GM18498 (cell line): ENCODE results near the gene OTOGL.
"Not testable (repeated sequence)": the region's sequence is repeated elsewhere in the genome, so short reads cannot be mapped to it uniquely, and the experiment has no call there.

Source experiments
- ATAC-seq: cut with Tn5 transposase; IDR thresholded peaks from one replicate; pipeline ENCODE4 v1.9.1; 2021; ENCODE audit warnings: mild to moderate bottlenecking, moderate library complexity; ENCODE audit not compliant: unreplicated experiment

Gene OTOGL

DNA sequence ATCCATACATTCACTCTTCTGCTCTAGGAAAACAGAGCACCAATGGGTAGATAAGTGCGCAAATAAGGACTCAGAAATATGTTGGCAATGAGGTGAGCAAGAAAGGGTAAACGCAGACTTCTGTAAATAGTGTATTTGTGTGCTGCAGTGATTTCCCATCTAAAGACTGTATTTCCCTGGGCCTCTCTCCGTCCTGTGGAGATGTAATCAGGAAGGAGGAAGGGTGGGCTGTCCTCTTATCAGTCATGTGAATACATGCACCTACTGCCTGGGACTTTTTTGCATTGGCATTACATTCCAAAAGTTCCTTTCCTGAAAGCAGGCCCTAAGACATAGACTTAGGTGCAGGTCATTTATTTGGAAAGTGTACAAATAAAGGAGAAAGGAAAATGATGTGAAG lies 114.5 kb downstream of the OTOGL start:
- no peak for ATAC-seq

DNA sequence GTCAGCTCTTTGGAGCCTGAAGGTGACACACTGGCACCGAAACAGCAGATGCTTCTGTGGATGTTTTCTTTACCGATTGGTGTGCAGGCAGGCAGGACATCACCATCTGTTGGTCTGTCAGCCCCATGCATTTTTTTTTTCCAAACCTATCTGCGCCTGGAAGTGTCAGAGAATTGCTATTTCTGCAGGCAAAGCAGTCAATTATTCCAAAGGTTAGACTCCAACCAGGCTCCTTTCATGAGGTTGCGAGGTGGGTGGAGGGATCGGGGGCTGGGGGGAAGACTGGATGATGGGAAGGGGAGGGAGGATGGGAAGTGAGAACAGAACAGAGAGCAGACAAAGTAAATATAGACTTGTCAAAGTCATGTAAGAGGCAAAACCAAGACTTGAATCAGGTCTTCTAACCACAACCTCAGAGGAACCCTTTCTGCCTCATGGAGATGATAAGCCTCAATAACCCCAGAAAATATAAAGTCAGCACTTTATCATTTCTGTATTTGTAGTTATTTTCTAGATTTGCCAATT lies 117.7 kb downstream of the OTOGL start:
- peak; percentile 81 for ATAC-seq

DNA sequence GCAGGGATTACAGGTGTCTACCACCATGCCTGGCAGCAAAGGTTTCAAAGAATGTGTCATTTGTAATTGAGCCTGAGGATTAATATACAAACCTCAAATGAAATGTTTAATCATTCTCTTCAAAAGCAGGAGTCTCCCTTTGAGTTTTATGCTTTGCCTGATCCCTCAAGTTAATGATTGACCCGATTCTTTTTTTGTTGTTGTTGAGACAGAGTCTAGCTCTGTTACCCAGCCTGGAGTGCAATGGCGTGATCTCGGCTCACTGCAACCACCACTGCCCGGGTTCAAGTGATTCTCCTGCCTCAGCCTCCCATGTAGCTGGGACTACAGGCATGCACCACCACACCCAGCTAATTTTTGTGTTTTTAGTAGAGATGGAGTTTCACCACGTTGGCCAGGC lies 119.6 kb downstream of the OTOGL start:
- not testable (repeated sequence) for ATAC-seq

DNA sequence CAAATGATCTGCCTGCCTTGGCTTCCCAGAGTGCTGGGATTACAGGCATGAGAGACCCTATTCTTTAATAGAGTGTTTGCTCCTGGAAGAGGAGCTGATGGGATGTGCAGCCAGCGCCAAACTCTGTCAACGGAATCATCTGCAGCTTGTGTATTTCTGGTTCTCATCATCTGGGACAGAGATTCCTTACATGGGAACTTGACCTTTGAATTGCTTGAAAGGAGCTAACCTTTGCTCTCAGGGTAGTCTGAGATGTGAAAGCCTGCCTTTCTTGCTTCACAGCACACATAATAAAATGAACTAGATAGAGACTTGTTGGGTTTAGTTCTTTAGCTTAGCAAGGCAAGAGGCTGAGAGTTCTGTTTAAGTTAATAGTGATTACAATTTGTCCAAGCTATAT lies 120.0 kb downstream of the OTOGL start:
- ATAC-seq, result no peak

DNA sequence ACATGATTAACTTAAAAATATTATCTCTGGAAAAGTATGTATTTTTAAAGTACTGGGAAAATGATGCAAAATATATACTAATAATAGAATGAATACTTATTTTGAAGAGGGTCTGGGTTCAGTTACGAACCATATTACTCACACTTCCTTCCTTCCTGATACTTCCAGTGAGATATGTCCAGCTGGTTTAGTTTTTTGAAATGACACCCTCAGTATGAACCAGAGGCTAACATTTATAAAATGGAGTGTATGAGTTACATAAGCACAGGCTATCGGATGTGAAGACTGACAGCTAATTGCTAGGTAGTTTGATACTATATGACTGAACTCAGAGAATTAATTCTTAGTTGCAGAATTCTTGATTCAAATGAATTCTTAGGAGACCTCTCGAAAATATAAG lies 122.9 kb downstream of the OTOGL start:
- no peak for ATAC-seq

DNA sequence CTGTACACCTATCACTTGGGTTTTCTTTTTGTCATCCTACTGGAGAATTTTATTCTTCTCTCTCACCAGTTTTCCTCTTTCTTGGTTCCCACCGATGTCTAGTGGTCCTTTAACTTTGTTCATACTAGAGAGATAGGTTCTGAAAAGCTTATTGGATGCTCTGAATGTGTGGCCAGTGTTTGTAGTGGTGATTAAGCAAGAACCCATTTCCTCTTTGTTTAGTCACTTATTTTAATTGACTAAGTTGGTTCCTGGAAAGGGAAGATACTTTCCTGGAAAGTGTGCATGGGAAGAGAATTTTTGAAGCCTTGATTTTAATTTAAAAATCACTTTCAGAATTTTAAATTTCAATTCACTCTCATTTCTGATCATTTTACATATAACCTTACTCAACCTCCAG lies 127.2 kb downstream of the OTOGL start:
- no peak for ATAC-seq

DNA sequence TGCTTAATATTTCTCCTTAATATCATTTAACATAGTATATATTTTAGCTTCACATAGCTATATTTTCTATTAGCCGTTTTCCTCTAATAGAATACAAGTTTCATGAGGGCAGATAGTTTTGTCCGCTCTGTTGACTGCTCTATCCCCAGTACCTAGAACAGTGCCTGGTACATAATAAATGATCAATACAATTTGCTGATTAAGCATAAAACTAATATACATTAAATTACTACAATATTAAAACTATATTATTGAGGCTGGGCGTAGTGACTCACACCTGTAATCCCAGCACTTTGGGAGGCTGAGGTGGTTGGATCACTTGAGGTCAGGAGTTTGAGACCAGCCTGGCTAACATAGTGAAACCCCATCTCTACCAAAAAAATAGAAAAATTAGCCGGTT lies 128.6 kb downstream of the OTOGL start:
- not testable (repeated sequence) for ATAC-seq

DNA sequence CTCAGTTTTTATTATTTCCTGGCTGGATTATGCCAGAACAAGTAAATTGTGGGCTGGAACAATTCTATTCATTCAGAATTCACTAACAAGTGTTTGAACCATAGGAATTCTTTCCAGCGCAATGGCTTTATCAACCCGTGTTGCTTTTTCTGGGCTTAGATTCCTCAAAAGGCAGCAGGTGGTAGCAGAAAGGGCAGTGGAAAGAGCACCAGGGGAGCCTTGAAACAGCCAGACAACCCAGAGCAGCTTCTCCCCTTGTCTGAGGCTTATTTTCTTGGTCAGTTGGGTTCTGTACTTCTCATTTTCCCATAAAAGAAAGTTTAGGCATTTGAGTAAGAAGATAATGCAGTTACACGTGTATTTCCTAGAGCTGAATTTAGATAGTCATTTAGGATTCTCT lies 130.7 kb downstream of the OTOGL start:
- ATAC-seq, result no peak

DNA sequence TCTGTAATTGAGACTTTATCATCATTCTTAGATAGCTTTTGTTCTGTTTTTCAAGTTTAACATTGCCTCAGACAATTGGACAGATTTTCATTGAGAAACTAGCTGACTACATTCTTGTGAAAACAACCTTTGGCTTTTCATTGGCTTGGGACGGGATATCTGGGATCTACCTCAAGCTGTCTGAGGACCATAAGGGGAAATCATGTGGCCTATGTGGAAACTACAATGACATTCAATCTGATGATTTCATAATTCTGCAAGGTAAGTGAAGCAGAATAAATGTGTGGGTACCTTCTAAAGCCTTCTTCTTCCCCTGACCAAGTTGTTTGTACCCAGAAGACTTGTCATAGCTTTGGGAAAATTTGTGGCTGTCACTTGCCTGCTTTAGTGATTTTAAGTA lies 133.5 kb downstream of the OTOGL start:
- no peak for ATAC-seq

DNA sequence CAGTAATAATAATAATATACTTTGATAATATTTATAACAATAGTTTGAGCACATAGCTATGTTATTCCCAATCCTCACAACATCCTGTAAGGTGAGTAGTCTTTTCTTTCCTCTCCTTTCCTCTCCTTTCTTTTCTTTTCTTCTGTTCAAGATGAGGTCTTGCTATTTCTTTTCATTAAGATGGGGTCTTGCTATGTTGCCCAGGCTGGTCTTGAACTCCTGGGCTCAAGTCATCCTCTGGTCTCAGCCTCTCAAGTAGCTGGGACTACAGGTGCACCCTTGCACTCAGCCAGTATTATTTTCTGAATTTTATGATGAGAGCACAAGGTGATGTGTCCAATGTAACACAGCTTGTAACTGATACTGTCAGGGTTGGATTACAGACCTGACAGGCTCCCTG lies 134.6 kb downstream of the OTOGL start:
- ATAC-seq, result no peak

DNA sequence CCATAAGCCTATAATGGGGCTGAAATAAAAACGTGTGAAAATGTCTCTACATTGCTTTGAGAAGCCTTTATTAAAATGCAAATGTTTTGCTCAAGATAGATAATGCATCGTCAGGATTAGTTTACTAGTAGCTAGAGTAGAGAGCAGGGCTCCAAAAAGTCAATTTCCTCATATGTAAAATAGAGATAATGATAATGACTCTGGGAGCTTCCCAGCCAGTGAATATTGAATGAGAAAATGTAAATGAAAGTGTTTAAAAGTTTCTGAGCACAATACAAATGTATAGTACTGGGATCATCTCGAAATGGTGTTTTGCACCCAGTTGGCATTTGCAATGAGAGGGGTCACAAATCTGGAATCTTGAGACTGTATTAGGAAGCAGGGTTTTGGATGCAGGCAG lies 135.3 kb downstream of the OTOGL start:
- no peak for ATAC-seq

DNA sequence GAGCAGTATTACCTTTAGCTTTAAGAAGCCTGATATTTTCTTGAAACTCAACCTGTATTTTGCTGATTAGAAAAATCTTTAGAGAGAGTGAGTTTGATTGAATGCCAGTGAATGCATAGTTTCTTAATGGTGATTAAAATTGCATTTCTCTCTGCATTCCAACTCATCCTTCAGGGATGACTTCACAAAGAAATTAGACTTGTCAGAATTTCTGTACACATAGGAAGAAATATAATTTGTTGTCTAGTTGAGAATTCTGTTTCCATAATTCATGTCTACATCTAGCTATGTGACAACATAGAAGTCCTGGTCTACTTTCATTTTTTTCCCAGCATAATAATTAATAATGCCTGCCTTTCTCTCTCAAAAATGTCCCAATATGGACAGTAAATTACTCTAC lies 136.6 kb downstream of the OTOGL start:
- no peak for ATAC-seq

DNA sequence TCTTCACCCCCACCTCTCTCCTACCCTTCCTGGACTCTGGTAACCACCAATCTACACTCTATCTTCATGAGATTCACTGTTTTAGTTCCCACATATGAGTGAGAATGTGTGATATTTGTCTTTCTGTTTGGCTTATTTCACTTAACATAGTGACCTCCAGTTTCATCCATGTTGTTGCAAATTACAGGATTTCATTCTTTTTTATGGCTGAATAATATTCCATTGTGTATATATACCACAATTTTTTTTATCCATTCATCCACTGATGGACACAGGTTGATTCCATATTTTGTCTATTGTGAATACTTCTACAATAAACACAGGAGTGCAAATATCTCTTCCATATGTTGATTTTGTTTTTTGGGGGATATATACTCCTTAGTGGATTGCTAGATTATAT lies 140.5 kb downstream of the OTOGL start:
- ATAC-seq, result no peak

DNA sequence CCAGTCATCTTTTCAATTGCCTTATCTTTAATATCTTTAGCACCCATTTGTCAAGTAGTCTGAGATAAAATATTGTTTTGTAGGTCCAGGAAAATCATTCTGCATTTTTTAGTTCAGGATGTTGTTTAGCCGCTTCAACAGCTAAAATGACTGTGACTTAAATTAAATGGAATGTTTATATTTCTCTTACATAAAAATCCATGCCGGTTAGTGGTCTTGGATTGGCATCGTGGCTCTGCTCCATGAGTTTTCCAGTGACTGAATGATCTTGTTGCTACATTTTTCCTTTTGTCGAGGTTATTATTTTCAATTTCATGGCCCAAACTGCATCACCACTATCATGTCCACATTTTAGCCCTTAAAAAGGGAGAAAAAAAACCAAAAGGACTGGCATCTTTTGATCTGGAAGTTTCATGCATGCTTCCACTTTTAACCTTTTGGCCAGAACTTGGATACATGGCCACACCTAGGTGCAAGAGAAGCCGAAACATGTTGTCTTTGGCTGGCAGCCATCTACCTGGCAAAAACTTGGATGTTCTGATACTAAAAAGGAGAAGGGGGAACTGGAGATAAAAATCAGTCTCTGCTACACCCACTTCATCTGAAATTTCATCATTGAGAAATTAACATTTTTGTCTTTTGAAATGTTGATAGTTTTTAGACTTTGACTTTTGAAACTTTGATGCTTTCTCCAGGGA lies 142.4 kb downstream of the OTOGL start:
- no peak for ATAC-seq

DNA sequence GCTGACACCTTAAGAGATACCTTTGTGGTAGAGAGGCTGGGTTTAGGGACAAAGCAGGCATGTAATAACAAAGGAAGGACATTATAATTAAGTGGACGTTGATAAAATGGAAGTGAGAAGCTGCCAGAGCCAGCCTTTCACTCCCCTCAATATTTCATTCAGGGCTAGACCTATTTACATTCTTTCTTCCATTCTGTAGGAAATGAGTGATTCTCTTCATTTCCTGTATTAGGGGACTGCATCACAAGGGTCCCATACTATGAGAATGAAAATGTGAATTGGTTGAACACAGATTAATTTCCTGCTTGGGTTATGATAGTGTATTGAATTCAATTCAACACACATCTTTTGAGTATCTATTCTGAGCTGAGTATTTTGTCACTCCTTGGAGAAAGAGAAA lies 143.0 kb downstream of the OTOGL start:
- no peak for ATAC-seq

DNA sequence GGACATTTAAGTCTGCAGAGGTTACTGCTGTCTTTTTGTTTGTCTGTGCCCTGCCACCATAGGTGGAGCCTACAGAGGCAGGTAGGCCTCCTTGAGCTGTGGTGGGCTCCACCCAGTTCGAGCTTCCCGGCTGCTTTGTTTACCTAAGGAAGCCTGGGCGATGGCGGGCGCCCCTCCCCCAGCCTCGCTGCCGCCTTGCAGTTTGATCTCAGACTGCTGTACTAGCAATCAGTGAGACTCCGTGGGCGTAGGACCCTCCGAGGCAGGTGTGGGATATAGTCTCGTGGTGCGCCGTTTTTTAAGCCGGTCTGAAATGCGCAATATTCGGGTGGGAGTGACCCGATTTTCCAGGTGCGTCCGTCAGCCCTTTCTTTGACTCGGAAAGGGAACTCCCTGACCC lies 150.2 kb downstream of the OTOGL start:
- not testable (repeated sequence) for ATAC-seq

DNA sequence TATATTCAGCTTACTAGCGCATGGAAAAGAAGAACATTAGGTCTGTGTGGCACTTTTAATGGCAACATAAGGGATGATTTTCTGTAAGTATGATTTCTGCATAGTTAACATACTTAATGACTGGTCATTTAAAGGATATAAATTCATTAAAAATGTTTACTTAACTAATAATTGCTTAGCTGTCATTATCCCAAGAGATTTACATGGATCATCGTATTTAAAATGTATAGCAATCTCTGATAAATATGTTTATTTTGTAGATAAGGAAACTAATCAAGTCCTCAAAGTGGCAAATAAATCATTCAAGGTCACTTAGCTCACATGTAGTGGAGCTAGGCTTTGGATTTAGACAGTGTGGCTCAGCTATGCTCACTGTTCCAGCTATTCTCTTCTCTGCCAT lies 158.6 kb downstream of the OTOGL start:
- ATAC-seq, result no peak

DNA sequence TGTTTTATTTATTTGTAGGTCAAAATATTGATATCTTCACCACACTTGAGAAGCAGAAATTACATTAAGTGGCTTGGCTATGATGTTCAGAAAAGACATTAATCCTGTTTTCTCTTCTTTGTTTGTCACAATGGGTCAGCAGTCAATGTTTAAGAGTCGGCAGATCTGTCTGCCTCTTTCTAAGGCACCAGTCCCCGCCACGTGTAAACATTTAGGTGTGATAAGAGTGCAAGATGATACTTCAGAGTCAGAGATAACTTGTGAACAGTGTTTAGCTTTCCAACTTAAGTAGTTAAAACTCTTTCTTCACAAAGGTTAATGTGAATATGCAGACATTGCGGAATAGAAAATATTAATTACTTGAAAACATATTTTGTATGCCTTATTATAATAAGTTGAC lies 160.9 kb downstream of the OTOGL start:
- ATAC-seq, result no peak

DNA sequence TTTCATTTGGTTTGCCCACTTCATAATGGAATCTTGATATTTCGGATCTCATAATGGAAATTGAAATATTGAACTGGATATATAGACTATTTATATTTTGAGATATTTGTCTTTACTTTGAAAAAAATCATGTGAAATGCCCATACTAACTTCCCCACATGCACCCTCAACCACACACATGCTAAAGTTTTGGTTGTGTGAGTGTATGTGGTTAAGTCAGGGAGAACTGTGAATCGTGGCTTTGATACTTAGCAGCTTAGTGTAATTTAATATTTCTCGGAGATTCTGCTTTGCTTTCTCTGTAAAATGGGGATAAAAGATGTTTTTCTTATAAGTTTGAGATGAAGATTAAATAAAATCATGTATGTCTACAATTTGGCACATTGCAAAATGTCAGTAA lies 162.1 kb downstream of the OTOGL start:
- no peak for ATAC-seq

DNA sequence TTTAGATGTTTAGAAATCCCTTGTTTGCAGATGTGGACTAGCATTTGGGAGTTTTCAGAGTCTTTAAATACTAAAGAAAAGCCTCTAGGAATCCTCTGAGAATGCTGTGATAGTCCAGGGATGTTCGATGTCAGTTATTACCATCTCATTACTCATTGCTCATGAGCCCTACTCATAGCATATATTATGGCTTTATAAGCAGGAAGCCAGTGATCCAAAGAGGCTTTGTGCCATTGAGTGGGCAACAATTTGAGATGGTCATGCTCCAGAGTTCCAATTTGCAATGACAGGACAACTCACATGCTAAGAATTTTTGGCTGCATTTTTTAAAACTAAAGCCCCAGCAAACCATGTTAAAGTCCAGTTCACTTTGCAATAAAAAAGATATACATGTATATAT lies 163.0 kb downstream of the OTOGL start:
- ATAC-seq, result no peak

DNA sequence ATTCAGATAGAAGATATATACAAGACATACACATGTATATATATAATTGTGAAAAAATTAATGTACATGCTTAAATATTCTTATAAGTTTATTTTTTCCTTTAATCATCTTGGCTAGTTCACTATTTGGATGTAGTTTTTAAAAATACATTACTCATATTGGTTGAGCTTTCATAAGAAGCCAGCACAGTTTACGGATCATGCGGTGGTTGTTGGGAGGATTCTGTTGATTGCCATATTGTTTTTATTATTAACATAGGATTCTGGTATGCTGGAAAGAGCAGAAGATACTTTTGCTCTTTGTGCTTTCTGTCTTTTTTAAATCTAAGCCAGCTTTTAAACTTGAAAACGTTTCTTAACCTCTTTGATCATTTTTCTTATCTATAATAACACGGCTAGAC lies 163.4 kb downstream of the OTOGL start:
- ATAC-seq, result no peak

DNA sequence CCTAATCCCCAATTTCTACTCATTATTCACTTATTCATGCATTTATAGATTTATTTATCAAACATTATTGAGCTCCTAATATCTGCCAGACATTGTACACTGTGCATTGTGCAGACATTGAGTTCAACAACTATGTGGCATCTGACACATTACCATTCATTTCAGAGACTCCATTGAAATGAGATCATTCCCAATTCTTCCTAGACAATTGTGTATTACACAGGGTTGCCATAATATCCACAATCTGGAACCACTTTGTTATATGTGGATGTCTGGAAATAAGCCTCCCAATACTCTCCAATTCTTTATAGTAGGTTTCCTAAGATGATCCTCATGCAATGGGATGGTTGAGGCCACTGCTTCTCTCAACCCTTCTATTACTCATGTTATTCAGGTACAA lies 165.0 kb downstream of the OTOGL start:
- ATAC-seq, result no peak

DNA sequence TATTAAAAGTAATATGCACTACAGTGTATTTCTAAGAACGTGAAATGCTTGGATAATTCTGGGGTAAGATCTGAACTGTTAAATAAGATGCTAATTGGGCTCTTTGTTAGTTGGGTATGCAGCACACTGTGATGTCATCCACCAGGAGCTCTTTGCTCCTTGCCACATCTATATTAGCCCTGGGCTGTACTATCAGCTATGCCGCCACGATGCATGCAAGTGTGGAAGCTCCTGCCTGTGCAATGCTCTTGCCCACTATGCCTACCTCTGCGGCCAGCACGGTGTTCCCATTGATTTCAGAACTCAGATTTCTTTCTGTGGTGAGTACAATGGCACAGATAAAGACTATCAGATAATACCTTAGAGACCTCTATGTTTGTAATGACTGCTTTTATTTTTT lies 165.6 kb downstream of the OTOGL start:
- ATAC-seq, result no peak
